Trophoblast cell (in vitro differentiated cells and primary cell): ENCODE measurements around the gene ARL13B.
"Not testable (repeated sequence)": the region's sequence is repeated elsewhere in the genome, so short reads cannot be mapped to it uniquely, and the experiment has no call there.

Source experiments
- DNase-seq, 2 donors: peaks; one replicate each; pipeline ENCODE4 v3.0.0-alpha.2; 2016
- H2AFZ ChIP-seq: 2 replicates; pipeline ENCODE4 v1.6.1; 2013; ENCODE audit warnings: low read length, moderate library complexity, mild to moderate bottlenecking; ENCODE audit not compliant: insufficient read depth, poor library complexity
- H2AK5ac ChIP-seq: 2 replicates; pipeline ENCODE4 v1.6.1; 2013; ENCODE audit warnings: mild to moderate bottlenecking, low read length
- H2BK120ac ChIP-seq: 2 replicates; pipeline ENCODE4 v1.6.1; 2013; ENCODE audit warnings: low read length, mild to moderate bottlenecking, moderate library complexity; ENCODE audit not compliant: insufficient read depth, poor library complexity
- H2BK12ac ChIP-seq: 2 replicates; pipeline ENCODE4 v1.6.1; 2013; ENCODE audit warnings: mild to moderate bottlenecking, low read length, moderate library complexity
- H2BK5ac ChIP-seq: 2 replicates; pipeline ENCODE4 v1.6.1; 2013; ENCODE audit warnings: low read length, low read depth, moderate library complexity, mild to moderate bottlenecking; ENCODE audit not compliant: poor library complexity
- H3K14ac ChIP-seq: 2 replicates; pipeline ENCODE4 v1.6.1; 2013; ENCODE audit warnings: mild to moderate bottlenecking, low read length
- H3K18ac ChIP-seq: 2 replicates; pipeline ENCODE4 v1.6.1; 2013; ENCODE audit warnings: mild to moderate bottlenecking, low read length
- H3K23ac ChIP-seq: 2 replicates; pipeline ENCODE4 v1.6.1; 2013; ENCODE audit warnings: low read length
- H3K27ac ChIP-seq: 2 replicates; pipeline ENCODE4 v1.5.1; 2013; ENCODE audit warnings: low read depth, mild to moderate bottlenecking, inconsistent platforms, low read length, moderate library complexity
- H3K27me3 ChIP-seq: 2 replicates; pipeline ENCODE4 v1.6.1; 2013; ENCODE audit warnings: inconsistent platforms, mild to moderate bottlenecking, low read length, moderate library complexity; ENCODE audit not compliant: insufficient read depth
- H3K36me3 ChIP-seq, 2 experiments: 1 replicate in 1 of 2; 2 replicates in 1 of 2; pipeline ENCODE4 v1.6.1; 2013; ENCODE audit warnings: low read length in 2 of 2, mild to moderate bottlenecking in 2 of 2, moderate library complexity in 1 of 2; ENCODE audit not compliant: insufficient read depth in 2 of 2, control insufficient read depth in 1 of 2
- H3K4ac ChIP-seq: 2 replicates; pipeline ENCODE4 v1.6.1; 2013; ENCODE audit warnings: low read depth, mild to moderate bottlenecking, low read length, moderate library complexity
- H3K4me1 ChIP-seq, 2 experiments: 1 replicate in 1 of 2; 2 replicates in 1 of 2; pipeline ENCODE4 v1.6.1; 2013; ENCODE audit warnings: low read length in 2 of 2, mild to moderate bottlenecking in 2 of 2, moderate library complexity in 1 of 2; ENCODE audit not compliant: insufficient read depth in 2 of 2, control insufficient read depth in 1 of 2
- H3K4me2 ChIP-seq: 2 replicates; pipeline ENCODE4 v1.6.1; 2013; ENCODE audit warnings: inconsistent platforms, mild to moderate bottlenecking, low read length, moderate library complexity
- H3K4me3 ChIP-seq: 2 replicates; pipeline ENCODE4 v1.5.1; 2013; ENCODE audit warnings: mild to moderate bottlenecking, low read depth, low read length, inconsistent platforms
- H3K79me1 ChIP-seq: one replicate; pipeline ENCODE4 v1.6.1; 2013; ENCODE audit warnings: low read length
- H3K79me2 ChIP-seq: 2 replicates; pipeline ENCODE4 v1.6.1; 2013; ENCODE audit warnings: low read length, mild to moderate bottlenecking; ENCODE audit not compliant: control insufficient read depth, insufficient read depth, poor library complexity
- H3K9ac ChIP-seq: 2 replicates; pipeline ENCODE4 v1.6.1; 2013; ENCODE audit warnings: mild to moderate bottlenecking, low read length
- H3K9me3 ChIP-seq: 2 replicates; pipeline ENCODE4 v1.6.1; 2013; ENCODE audit warnings: low read depth, mild to moderate bottlenecking, control low read depth, inconsistent platforms, low read length; ENCODE audit not compliant: insufficient read depth
- H4K12ac ChIP-seq: 2 replicates; pipeline ENCODE4 v1.6.1; 2013; ENCODE audit warnings: low read depth, mild to moderate bottlenecking, low read length, moderate library complexity
- H4K8ac ChIP-seq: 2 replicates; pipeline ENCODE4 v1.6.1; 2013; ENCODE audit warnings: low read depth, mild to moderate bottlenecking, low read length, moderate library complexity
- H4K91ac ChIP-seq: one replicate; pipeline ENCODE4 v1.6.1; 2013; ENCODE audit warnings: low read depth, mild to moderate bottlenecking, low read length, moderate library complexity
- WGBS: extraction: QIAGEN DNeasy Blood & Tissue Kit; methylation state at CpG from one replicate; pipeline ENCODE4 v1.1.7; 2013; ENCODE audit warnings: missing lambda C conversion rate; ENCODE audit not compliant: insufficient read length, insufficient coverage; ENCODE audit errors: extremely low coverage; 5-methylcytosine and 5-hydroxymethylcytosine counted together

ARL13B gene

DNA sequence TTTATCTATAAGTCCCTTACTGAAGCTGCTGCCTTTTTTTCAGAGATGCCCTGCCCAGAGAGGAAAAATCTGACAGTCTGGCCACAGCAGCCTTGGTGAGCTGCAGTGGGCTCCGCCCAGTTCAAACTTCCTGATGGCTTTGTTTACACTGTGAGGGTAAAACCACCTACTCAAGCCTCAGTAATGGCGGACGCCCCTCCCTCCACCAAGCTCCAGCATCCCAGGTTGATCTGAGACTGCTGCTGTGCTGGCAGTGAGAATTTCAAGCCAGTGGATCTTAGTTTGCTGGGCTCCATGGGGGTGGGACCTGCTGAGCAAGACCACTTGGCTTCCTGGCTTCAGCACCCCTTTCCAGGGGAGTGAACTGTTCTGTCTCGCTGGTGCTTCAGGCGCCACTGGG, 100.6 kb downstream of the ARL13B start:
- not testable (repeated sequence) for H3K4me2 ChIP-seq, H2AFZ ChIP-seq, H3K9me3 ChIP-seq, H2BK120ac ChIP-seq, H3K23ac ChIP-seq, H3K36me3 ChIP-seq, H4K91ac ChIP-seq, H4K8ac ChIP-seq, H2AK5ac ChIP-seq, H3K9ac ChIP-seq, DNase-seq, H3K79me1 ChIP-seq, H2BK5ac ChIP-seq, H3K18ac ChIP-seq, H3K4ac ChIP-seq, H3K14ac ChIP-seq, H3K79me2 ChIP-seq, H3K4me1 ChIP-seq, H2BK12ac ChIP-seq, H3K27ac ChIP-seq, H4K12ac ChIP-seq, H3K4me3 ChIP-seq, H3K27me3 ChIP-seq
- WGBS, result no CpG with 5 or more reads among the region's 5 CpGs

DNA sequence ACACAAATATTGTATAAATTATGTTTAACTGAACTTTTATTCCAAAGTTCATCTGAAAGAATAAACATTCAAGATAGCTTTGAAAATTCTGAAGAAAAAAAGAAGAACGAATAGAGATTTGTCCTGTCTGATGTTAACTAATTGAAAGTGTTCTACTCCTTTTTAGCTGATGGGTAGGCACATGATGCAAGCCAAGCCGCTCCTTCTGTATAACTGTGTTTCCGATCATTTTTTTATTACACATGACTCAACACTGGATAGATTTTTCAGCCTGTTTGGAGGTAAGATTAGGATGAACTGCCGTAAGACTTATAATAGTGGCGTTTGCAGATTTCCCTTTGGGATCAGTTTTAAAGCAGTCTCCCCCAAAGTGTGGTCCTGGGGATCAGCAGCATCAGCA, 101.9 kb downstream of the ARL13B start:
- Histone ChIP-seq H3K4me1 (no peaks in the 10 kb centered on the region), H4K91ac (no peak overlapping the region), H3K79me2 (no peaks in the 10 kb centered on the region), H3K79me1 (no peaks in the 10 kb centered on the region), H3K18ac (no peak overlapping the region), H3K4me3 (no peak overlapping the region), H3K4ac (no peak overlapping the region), H2AFZ (no peak overlapping the region), H3K4me2 (no peak overlapping the region), H3K23ac (no peak overlapping the region), H3K27me3 (no peaks in the 10 kb centered on the region), H3K36me3 (peaks cover 0 to 3% of the 10 kb centered on the region in 2 experiments), H3K9me3 (no peaks in the 10 kb centered on the region), H2BK12ac (no peak overlapping the region), H2AK5ac (no peak overlapping the region), H3K9ac (no peak overlapping the region), H4K8ac (no peak overlapping the region), H3K14ac (no peak overlapping the region), H2BK120ac (no peak overlapping the region), H4K12ac (no peak overlapping the region), H3K27ac (no peak overlapping the region), H2BK5ac (no peak overlapping the region)
- whole genome bisulfite sequencing, result no CpG with 5 or more reads among the region's 5 CpGs
- DNase-seq, result no peak

DNA sequence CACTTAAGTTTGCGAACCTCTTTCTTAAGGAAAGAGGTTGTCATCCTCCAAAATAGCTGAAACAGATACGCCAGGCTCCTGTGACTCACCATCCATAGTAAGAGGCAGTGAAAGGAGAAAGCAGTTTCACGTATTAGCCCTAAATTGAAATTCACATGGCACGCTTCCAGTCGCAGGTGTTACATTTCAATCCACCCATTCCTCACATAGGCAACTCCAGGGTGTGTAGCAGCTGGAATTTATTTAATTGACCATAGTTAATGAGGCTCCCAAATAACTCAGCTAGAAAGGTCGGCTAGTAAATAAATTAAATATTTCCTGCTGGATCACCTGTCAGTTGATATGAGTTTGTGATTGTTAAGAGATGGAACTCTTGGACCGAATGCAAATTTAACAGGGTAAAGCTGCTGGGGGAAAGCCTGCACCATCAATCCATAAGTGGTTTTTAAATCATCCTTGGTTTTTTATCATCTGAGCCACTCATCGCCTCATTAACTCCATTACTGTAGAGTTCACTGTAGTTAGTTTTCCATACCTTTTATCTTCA, 102.5 kb downstream of the ARL13B start:
- Histone ChIP-seq H4K8ac (no peak overlapping the region), H2AFZ (no peak overlapping the region), H3K9me3 (no peaks in the 10 kb centered on the region), H3K27ac (no peak overlapping the region), H3K79me1 (no peaks in the 10 kb centered on the region), H4K12ac (no peak overlapping the region), H2BK120ac (no peak overlapping the region), H3K4me1 (no peaks in the 10 kb centered on the region), H3K23ac (no peak overlapping the region), H3K9ac (no peak overlapping the region), H3K14ac (no peak overlapping the region), H3K36me3 (peaks cover 0 to 3% of the 10 kb centered on the region in 2 experiments), H4K91ac (no peak overlapping the region), H2AK5ac (no peak overlapping the region), H3K4me2 (no peak overlapping the region), H3K4me3 (no peak overlapping the region), H2BK5ac (no peak overlapping the region), H3K18ac (no peak overlapping the region), H3K79me2 (no peaks in the 10 kb centered on the region), H2BK12ac (no peak overlapping the region), H3K27me3 (no peaks in the 10 kb centered on the region), H3K4ac (no peak overlapping the region)
- no CpG with 5 or more reads among the region's 8 CpGs for WGBS
- no peak for DNase-seq

DNA sequence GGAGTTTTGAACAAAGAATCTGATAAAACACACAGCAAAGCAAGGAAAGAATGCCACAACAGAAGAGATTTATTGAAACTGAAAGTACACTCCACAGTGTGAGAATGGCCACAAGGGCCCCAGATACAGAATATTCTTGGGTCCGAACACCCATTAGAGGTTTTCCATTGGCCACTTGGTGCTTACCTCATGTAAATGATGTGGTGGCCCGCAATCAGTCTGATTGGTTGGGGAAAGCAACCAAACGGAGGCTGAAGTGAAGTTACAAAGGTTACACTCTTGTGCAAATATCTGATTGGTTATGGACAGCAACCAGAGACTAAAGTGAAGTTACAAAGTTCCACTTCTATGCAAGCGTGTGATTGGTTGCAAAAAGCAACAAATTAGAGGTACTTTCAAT, 103.3 kb downstream of the ARL13B start:
- Histone ChIP-seq H2AK5ac (no peak overlapping the region), H2BK5ac (no peak overlapping the region), H3K4ac (no peak overlapping the region), H4K8ac (no peak overlapping the region), H2BK120ac (no peak overlapping the region), H3K9ac (no peak overlapping the region), H3K14ac (no peak overlapping the region), H3K18ac (no peak overlapping the region), H4K91ac (no peak overlapping the region), H2AFZ (no peak overlapping the region), H2BK12ac (no peak overlapping the region), H3K27me3 (no peaks in the 10 kb centered on the region), H3K27ac (no peak overlapping the region), H3K79me2 (no peaks in the 10 kb centered on the region), H3K9me3 (no peaks in the 10 kb centered on the region), H3K36me3 (peaks cover 0 to 3% of the 10 kb centered on the region in 2 experiments), H3K4me2 (no peak overlapping the region), H3K23ac (no peak overlapping the region), H4K12ac (no peak overlapping the region), H3K4me3 (no peak overlapping the region), H3K79me1 (no peaks in the 10 kb centered on the region), H3K4me1 (no peaks in the 10 kb centered on the region)
- DNase-seq, result no peak
- WGBS, result no CpG with 5 or more reads among the region's 4 CpGs
